Ishikawa (cell line): ENCODE data around the gene IL10RA.

Source experiments
- CEBPB ChIP-seq: IDR thresholded peaks from 2 replicates; pipeline ENCODE4 v1.6.1; 2012
- CREB1 ChIP-seq: IDR thresholded peaks from 2 replicates; pipeline ENCODE4 v1.6.1; 2012; ENCODE audit warnings: low read depth
- EGR1 ChIP-seq: IDR thresholded peaks from 2 replicates; pipeline ENCODE4 v1.6.1; 2012
- EP300 ChIP-seq: IDR thresholded peaks from 2 replicates; pipeline ENCODE4 v1.6.1; 2012; ENCODE audit warnings: borderline replicate concordance
- FOXM1 ChIP-seq: IDR thresholded peaks from 2 replicates; pipeline ENCODE4 v1.6.1; 2012; ENCODE audit warnings: low read depth, borderline replicate concordance
- NFIC ChIP-seq: IDR thresholded peaks from 2 replicates; pipeline ENCODE4 v1.6.1; 2012
- RAD21 ChIP-seq: IDR thresholded peaks from 2 replicates; pipeline ENCODE4 v1.6.1; 2012; ENCODE audit warnings: low read depth
- TAF1 ChIP-seq: IDR thresholded peaks from 2 replicates; pipeline ENCODE4 v1.6.1; 2012; ENCODE audit warnings: low read depth, mild to moderate bottlenecking
- TCF12 ChIP-seq: IDR thresholded peaks from 2 replicates; pipeline ENCODE4 v1.6.1; 2012; ENCODE audit warnings: low read depth
- TEAD4 ChIP-seq: IDR thresholded peaks from 2 replicates; pipeline ENCODE4 v1.6.1; 2012
- YY1 ChIP-seq: IDR thresholded peaks from 2 replicates; pipeline ENCODE4 v1.6.1; 2012; ENCODE audit warnings: low read depth
- ZBTB7A ChIP-seq: IDR thresholded peaks from 2 replicates; pipeline ENCODE4 v1.6.1; 2012; ENCODE audit warnings: low read depth
- TF ChIP-seq, protein P1 (sequence below): IDR thresholded peaks from 2 replicates; pipeline ENCODE4 v1.6.1; 2012
- TF ChIP-seq, protein P2 (sequence below): IDR thresholded peaks from 2 replicates; pipeline ENCODE4 v1.6.1; 2012; ENCODE audit warnings: low read depth, mild to moderate bottlenecking
- TF ChIP-seq, protein P3 (sequence below): IDR thresholded peaks from 2 replicates; pipeline ENCODE4 v1.6.1; 2012

IL10RA gene

DNA sequence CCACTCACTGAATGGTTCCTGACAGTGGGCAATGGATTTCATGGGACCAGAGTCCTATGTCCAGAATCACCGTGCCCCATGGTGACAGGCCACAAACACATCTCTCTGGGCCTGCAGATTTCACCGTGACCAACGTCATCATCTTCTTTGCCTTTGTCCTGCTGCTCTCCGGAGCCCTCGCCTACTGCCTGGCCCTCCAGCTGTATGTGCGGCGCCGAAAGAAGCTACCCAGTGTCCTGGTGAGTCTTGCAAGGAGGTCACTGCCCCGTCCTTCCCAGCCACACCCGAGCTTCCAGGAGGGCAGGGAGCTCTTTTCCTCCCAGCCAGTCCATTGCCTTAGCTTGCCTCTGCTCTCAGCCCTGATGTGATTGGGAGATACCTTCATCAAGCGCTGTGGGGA lies 9.3 kb downstream of the IL10RA start:
- TF ChIP-seq YY1: no peak

DNA sequence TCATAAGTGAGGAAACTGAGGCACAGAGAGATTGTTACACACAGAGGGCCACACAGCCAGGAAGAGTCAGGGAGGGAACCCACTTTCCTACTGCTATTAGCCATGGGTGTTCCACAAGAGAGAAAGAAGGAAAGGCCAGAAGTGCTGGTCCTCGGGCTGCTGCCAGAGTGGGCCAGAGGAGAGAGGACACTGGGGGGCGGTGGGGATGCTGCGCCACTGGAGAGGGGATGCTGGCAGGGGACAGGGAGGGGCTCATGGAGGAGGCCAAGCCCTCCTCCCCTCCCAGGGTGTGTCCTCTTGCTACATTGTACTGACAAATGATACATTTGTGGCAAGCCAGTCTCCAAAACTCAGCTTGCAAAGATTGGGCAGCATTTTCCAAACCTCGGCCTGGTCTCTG lies 9.9 kb downstream of the IL10RA start:
- TF ChIP-seq FOXM1: no peak
- no peak for TF ChIP-seq CREB1
- no peak for TF ChIP-seq TAF1

DNA sequence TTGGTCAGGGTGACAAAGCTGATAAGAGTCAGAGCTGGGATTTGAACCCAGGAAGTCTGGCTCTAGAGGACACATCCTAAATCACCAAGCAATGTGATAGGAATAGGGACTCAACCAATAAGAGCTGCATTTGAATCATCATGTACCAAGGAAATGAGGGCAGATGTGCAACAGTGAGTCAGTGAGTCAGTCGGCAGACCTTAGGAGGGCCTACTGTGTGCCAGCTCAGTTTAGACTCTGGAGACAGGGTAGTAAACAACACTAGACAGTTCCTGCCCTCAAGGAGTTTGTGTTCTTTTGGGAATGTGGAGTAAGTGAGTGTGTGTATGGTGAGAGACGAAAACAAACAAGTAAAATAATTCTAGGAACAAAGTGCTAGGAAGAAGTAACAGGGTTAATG lies 11.2 kb downstream of the IL10RA start:
- no peak for TF ChIP-seq FOXM1
- TF ChIP-seq EP300: no peak

DNA sequence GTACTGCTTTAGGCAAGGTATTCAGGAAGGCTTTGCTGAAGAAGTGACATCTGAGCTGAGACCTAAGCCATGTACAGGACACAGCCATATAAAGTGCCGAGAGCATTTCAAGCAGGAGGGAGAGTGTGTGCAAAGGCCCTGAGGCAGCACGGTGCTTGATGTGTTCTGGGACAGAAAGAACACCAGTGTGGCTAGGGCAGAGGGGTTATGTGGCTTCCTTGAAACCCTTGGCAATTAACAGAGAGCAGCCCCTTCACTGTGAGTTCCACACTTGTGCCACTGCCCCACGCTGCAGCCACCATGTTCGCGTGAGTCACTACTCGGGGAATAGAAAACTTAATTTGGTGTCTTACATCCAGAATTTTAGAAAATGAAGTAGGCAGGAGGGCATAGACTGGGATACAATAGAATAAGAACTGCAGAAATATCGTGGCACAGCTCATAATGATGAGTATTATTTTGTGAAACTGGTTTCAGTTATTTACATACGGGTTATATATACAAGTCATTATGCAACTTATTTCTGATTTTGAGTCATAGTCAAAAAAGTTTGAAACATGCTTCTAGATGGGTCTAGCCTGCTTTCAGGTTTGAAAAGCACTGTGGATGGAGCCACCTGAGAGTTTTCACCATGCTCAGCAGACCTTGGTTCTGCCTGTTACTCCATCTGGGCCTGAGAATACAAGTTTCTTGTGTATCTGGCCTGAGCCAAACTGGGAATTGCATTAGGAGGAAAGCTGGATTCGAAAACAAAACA lies 11.8 kb downstream of the IL10RA start:
- TF ChIP-seq NFIC (no peak), EP300 (no peak), TCF12 (no peak), CEBPB (no peak), CREB1 (no peak), TAF1 (no peak), ZBTB7A (no peak), TEAD4 (no peak), EGR1 (no peak), RAD21 (no peak), YY1 (no peak)
- TF ChIP-seq, protein P1, sequence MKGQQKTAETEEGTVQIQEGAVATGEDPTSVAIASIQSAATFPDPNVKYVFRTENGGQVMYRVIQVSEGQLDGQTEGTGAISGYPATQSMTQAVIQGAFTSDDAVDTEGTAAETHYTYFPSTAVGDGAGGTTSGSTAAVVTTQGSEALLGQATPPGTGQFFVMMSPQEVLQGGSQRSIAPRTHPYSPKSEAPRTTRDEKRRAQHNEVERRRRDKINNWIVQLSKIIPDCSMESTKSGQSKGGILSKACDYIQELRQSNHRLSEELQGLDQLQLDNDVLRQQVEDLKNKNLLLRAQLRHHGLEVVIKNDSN: no peak
- TF ChIP-seq, protein P2, sequence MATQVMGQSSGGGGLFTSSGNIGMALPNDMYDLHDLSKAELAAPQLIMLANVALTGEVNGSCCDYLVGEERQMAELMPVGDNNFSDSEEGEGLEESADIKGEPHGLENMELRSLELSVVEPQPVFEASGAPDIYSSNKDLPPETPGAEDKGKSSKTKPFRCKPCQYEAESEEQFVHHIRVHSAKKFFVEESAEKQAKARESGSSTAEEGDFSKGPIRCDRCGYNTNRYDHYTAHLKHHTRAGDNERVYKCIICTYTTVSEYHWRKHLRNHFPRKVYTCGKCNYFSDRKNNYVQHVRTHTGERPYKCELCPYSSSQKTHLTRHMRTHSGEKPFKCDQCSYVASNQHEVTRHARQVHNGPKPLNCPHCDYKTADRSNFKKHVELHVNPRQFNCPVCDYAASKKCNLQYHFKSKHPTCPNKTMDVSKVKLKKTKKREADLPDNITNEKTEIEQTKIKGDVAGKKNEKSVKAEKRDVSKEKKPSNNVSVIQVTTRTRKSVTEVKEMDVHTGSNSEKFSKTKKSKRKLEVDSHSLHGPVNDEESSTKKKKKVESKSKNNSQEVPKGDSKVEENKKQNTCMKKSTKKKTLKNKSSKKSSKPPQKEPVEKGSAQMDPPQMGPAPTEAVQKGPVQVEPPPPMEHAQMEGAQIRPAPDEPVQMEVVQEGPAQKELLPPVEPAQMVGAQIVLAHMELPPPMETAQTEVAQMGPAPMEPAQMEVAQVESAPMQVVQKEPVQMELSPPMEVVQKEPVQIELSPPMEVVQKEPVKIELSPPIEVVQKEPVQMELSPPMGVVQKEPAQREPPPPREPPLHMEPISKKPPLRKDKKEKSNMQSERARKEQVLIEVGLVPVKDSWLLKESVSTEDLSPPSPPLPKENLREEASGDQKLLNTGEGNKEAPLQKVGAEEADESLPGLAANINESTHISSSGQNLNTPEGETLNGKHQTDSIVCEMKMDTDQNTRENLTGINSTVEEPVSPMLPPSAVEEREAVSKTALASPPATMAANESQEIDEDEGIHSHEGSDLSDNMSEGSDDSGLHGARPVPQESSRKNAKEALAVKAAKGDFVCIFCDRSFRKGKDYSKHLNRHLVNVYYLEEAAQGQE: no peak
- TF ChIP-seq, protein P3, sequence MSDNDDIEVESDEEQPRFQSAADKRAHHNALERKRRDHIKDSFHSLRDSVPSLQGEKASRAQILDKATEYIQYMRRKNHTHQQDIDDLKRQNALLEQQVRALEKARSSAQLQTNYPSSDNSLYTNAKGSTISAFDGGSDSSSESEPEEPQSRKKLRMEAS: no peak

DNA sequence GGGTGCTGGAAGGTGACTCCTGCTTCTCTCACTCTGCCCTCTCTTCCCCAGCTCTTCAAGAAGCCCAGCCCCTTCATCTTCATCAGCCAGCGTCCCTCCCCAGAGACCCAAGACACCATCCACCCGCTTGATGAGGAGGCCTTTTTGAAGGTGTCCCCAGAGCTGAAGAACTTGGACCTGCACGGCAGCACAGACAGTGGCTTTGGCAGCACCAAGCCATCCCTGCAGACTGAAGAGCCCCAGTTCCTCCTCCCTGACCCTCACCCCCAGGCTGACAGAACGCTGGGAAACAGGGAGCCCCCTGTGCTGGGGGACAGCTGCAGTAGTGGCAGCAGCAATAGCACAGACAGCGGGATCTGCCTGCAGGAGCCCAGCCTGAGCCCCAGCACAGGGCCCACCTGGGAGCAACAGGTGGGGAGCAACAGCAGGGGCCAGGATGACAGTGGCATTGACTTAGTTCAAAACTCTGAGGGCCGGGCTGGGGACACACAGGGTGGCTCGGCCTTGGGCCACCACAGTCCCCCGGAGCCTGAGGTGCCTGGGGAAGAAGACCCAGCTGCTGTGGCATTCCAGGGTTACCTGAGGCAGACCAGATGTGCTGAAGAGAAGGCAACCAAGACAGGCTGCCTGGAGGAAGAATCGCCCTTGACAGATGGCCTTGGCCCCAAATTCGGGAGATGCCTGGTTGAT lies 12.6 kb downstream of the IL10RA start:
- TF ChIP-seq YY1 (no peak), NFIC (no peak), CEBPB (no peak), EP300 (no peak), CREB1 (no peak), TAF1 (no peak), ZBTB7A (no peak), TCF12 (no peak), FOXM1 (no peak), TEAD4 (no peak), RAD21 (no peak), EGR1 (no peak)
- TF ChIP-seq, protein P2: no peak
- TF ChIP-seq, protein P3: no peak
- TF ChIP-seq, protein P1: no peak

DNA sequence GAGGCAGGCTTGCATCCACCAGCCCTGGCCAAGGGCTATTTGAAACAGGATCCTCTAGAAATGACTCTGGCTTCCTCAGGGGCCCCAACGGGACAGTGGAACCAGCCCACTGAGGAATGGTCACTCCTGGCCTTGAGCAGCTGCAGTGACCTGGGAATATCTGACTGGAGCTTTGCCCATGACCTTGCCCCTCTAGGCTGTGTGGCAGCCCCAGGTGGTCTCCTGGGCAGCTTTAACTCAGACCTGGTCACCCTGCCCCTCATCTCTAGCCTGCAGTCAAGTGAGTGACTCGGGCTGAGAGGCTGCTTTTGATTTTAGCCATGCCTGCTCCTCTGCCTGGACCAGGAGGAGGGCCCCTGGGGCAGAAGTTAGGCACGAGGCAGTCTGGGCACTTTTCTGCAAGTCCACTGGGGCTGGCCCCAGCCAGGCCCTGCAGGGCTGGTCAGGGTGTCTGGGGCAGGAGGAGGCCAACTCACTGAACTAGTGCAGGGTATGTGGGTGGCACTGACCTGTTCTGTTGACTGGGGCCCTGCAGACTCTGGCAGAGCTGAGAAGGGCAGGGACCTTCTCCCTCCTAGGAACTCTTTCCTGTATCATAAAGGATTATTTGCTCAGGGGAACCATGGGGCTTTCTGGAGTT lies 13.3 kb downstream of the IL10RA start:
- TF ChIP-seq, protein P1: no peak
- no peak for TF ChIP-seq FOXM1
- no peak for TF ChIP-seq TAF1
- no peak for TF ChIP-seq CREB1
- TF ChIP-seq CEBPB: no peak
- no peak for TF ChIP-seq YY1
- no peak for TF ChIP-seq RAD21
- TF ChIP-seq, protein P3: no peak
- TF ChIP-seq EP300: no peak
- TF ChIP-seq, protein P2: no peak
- TF ChIP-seq ZBTB7A: no peak
- no peak for TF ChIP-seq NFIC
